Fibroblast of skin of left biceps (primary cell): ENCODE results near the gene DIP2B.

Experiments used
- DNase-seq, 2 experiments: peaks; one replicate each; pipeline ENCODE4 v3.0.0-alpha.2; 2013; ENCODE audit warnings: low read depth in 2 of 2

Gene DIP2B

GRCh38 chr12:50574601-50575348, 70.0 kb downstream of the DIP2B start:
- no peak for DNase-seq

GRCh38 chr12:50579757-50580267, 75.0 kb downstream of the DIP2B start:
- DNase-seq = no peak

GRCh38 chr12:50580436-50580835, 75.7 kb downstream of the DIP2B start:
- no peak for DNase-seq

GRCh38 chr12:50581226-50582184, 76.7 kb downstream of the DIP2B start:
- no peak for DNase-seq

GRCh38 chr12:50584135-50584534, 79.3 kb downstream of the DIP2B start:
- no peak for DNase-seq

- peak in 1 of 2 experiments; percentile 37 for DNase-seq
Measured at GRCh38 chr12:50589650-50590435, 85.1 kb downstream of the DIP2B start.

GRCh38 chr12:50590869-50591268, 86.1 kb downstream of the DIP2B start:
- DNase-seq = no peak

GRCh38 chr12:50595667-50596066, 90.9 kb downstream of the DIP2B start:
- no peak for DNase-seq

GRCh38 chr12:50597200-50598195, 92.7 kb downstream of the DIP2B start:
- peak in 1 of 2 experiments; percentile 26 for DNase-seq

GRCh38 chr12:50598321-50598862, 93.6 kb downstream of the DIP2B start:
- DNase-seq = no peak

- DNase-seq = no peak
Measured at GRCh38 chr12:50599366-50600095, 94.7 kb downstream of the DIP2B start.

GRCh38 chr12:50600364-50600763, 95.6 kb downstream of the DIP2B start:
- no peak for DNase-seq

- DNase-seq = peak; percentile 57 to 70
Measured at GRCh38 chr12:50603817-50604639, 99.2 kb downstream of the DIP2B start.

GRCh38 chr12:50604640-50604920, 99.8 kb downstream of the DIP2B start:
- DNase-seq = no peak

- no peak for DNase-seq
Measured at GRCh38 chr12:50606675-50607375, 102.0 kb downstream of the DIP2B start.

GRCh38 chr12:50609292-50609874, 104.6 kb downstream of the DIP2B start:
- no peak for DNase-seq

GRCh38 chr12:50610171-50610570, 105.4 kb downstream of the DIP2B start:
- DNase-seq = no peak
